ENCODE data around the gene TFAP2A.

The TFAP2A gene

DNA sequence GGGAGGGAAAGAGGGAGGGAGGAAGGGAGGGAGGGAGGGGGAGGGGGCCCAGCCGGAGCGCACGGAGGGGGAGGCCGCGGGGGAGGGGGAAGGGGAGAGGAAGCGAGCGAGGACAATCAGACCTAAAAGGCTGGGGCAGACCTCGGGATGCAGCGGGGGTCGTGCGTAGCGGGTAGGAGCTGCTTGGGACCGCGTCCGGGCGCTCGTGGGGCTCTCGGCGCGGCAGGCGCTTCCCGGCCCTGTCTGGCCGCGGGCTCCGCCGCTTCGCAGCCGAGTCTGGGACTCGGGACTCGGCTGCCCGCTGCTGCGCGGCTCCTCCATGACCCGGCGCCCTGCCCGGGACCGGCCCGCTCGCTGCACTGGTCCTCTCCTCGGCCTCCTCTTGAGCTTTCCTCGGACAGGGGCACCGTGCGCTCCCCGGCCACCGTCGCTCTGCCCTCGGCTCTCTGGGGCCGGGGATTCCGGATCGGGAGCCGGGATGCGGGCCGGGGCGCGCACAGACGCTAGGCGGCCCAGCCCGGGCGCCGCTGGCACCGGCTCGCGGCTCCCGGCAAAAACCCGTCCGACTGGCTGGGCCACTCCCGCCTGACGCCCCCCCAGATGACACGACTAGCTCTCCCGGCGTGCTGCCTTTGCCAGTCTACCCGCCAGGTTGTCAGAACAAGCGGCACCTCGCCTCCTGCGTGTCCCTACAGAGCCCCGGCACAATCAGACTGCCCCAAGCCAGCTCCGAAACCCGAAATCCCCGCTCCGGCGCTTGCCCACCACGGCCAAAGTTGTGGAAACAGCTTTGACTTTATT, 2.2 kb downstream of the TFAP2A start:
- DNase-seq (ENCODE audit: low spot score): peak; percentile 59

DNA sequence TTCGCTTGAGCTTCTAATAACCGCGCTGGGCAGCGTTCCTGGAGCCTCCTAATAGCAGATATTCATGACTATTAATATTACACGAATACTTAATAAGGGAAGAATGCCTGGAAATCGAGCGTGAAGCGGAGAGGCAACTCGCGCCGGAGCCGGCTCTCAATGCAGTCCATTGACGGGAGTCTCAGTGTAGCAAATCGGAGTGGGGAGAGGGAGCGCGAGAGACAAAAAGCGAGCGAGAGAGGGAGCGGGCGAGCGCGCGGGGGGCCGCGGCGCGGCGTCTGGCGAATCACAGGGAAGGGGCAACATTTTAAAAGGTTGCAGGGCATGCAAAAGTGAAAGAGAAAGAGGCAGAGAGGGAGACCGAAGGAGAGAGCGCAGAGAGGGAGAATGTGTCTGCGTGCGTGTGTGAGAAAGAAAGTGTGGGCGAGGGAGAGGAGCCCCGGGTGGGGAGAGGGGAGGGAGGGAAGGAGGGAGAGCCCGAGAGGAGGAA, 2.9 kb downstream of the TFAP2A start:
- DNase-seq (ENCODE audit: low spot score): peak; percentile 66

- no peak for DNase-seq (ENCODE audit: low spot score)
These were observed 3.5 kb downstream of the TFAP2A start for GRCh38 chr6:10411131-10411970.

- no peak for DNase-seq (ENCODE audit: low spot score)
These were observed 4.4 kb downstream of the TFAP2A start for GRCh38 chr6:10410207-10411050.

DNA sequence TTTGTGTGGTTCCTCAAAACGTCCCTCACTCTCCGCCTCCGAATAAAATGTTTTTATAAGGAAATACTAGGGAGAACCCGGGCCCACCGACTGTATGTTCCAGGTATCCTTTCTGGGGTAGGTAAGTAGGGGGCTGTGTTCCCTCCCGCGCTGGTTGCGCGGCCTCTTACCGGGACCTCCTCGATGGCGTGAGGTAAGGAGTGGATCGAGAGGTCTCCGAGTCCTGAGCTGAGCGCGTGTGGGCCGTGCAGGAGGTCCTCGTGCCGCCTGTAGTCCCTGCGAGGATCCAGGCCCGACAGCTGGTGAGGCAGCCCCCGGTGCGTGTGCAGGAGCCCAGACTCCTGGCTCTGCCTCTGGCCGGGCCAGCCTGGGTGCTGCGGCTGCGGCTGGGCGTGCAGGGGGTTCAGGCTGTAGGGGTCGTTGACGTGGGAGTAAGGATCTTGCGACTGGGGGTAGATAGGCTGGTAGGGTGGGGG, 5.1 kb downstream of the TFAP2A start:
- no peak for DNase-seq (ENCODE audit: low spot score)

DNA sequence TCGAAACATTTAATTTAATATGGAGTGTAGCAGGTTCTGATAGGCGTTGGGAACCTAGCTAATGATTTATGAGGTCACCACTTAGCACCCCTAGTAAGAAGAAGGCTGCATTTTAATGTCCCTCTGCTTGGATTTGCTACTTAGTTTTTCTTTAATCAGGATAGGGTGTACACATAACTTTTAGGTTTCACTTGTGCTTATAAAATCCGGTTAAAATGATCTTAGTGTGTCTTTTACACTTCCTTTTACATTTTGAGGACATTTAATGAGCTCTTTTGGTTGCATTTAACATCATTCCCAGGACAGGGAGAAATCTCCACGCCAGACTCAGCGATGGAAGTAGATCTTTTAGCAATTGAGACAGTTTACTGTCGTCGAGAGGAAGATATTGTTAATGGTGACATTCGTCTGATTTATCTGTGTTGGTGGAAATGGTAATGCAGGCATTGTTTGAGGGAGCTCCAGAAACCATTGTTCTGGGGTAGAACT, 5.6 kb downstream of the TFAP2A start:
- no peak for DNase-seq (ENCODE audit: low spot score)

GRCh38 chr6:10408457-10408856, 6.4 kb downstream of the TFAP2A start:
- no peak for DNase-seq (ENCODE audit: low spot score)

DNA sequence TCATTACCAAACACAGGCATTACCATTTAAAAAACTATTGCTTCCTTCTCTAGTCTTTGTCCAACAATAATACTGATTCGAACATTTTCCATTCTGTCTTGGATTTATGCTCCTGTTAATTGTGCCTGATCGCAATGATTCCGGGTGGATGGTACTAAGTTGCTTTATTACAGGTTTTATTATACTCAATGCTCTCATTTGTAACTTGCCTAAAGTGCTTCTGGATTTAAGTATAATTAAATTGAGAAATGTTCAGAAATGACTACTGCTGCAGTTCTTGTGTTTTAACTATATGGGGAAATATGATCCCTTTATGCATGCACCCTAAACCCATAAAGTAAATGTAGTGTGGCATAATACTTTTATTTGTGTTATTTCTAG, 7.2 kb downstream of the TFAP2A start:
- no peak for DNase-seq (ENCODE audit: low spot score)

GRCh38 chr6:10407018-10407673, 7.7 kb downstream of the TFAP2A start:
- no peak for DNase-seq (ENCODE audit: low spot score)

GRCh38 chr6:10406556-10406955, 8.3 kb downstream of the TFAP2A start:
- DNase-seq (ENCODE audit: low spot score): no peak

DNA sequence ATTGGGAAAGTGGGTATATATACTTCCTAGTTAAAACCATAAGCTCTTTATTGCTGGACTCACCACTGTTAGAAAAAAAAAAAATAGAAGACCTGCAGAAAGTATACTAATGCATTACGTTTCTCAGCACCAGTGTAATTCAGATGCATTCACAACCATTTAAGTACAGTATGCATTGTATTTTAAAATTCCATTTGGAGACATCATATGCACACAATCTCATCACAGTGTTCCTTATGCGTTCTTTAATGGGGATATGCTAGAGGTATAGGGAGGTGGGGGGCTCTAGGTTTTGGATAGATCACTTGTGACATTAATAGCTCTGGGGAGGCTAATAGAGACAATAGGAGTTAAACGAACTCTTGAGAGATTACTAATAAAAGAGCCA, 9.4 kb downstream of the TFAP2A start:
- DNase-seq (ENCODE audit: low spot score): no peak

DNA sequence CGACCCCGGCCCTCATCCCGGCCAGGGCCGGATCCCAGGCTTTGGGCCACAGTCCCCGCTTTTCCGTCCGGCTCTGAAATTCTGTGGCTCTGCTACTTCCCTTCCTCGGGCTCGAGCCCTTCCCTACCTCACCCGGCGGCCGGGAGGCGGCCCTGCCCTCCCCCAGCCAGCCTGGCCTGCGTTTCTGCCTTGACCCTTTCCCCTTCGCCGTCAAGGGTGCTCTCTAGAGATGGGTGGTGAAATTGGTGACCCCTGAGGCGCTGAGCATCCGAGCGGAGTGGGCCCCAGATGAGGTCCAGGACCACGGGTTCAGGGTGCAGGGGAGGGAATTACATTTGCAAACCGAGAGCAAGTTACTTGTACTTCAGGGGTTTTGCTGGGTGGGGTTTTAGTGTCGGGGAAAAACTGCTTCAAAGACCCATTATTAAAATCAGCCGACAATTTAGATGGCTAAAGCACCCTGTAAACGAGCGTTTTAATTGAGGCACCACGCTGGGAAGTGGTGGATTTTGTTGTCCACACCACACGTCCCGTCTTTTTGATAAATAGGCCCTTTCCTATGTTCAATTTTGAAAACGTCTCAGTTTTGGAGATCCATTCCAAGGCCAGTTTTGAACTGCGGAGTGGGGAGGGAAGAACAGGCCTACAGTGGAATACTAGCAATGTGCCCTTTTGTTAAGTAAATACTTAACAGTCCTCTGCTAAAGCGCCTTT, 9.9 kb downstream of the TFAP2A start:
- no peak for DNase-seq (ENCODE audit: low spot score)

DNA sequence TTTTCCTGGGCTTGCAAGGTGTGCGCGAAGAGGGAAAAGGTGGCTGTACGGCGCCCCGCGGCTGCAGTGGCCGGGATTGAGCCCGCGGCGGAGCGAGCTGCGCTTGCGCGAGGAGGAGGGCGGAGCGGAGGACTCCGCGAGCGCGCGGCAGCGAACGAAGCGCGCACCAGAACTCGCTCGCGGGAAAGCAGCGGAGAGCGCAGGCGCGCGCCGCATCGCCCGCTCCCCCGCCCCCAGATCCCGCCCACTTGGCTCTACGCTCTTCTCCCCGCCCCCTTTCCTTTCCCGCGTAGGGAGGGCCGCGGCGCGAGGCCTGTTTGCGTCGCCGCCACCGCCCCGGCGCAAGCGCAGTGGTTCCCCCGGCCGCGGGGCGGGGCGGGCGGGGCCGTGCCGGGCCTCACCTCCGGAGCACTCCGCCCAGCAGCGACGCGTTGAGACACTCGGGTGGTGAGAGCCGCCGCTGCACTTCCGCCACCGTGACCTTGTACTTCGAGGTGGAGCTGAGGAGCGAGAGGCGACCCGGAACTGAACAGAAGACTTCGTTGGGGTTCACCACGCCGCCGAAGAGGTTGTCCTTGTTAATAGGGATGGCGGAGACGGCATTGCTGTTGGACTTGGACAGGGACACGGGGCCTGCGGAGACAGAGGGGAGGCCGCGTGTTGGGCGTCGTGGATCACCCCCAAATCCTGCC, 10.6 kb downstream of the TFAP2A start:
- DNase-seq (ENCODE audit: low spot score): peak; percentile 100

DNA sequence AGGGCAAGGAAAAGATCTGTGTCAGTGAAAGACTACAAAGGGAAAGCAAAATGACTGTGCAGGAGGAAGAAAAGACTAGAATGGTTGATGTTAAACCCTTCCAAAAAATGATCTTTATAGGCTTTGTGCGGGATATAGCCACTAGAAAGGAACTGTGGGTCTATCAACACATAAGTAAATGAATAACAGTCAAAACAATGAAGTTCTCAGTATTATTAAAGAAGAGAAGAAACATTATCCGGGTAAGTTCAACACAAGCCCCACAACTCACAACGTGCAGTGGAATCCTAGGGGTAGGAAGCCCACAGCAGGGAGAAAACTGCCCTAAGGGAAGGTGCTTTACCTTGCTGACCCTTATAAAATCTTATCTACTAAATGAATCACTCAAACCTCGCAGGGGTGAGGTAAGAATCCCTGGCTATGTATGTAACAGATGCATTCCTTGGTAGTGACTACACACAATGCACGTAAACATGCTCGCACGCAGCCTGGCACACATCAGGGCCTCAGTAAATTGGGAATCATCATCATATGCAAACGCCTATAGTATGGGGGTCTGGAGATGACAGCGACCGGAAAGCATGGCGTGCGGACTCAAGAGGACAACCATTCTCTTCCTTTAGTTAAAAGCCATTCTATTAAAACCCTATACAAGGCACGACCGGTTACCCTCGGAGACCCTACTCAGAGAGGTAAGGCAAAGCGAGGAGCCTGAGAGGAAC, 11.3 kb downstream of the TFAP2A start:
- peak; percentile 52 for DNase-seq (ENCODE audit: low spot score)

GRCh38 chr6:10402648-10403311, 12.1 kb downstream of the TFAP2A start:
- no peak for DNase-seq (ENCODE audit: low spot score)

DNA sequence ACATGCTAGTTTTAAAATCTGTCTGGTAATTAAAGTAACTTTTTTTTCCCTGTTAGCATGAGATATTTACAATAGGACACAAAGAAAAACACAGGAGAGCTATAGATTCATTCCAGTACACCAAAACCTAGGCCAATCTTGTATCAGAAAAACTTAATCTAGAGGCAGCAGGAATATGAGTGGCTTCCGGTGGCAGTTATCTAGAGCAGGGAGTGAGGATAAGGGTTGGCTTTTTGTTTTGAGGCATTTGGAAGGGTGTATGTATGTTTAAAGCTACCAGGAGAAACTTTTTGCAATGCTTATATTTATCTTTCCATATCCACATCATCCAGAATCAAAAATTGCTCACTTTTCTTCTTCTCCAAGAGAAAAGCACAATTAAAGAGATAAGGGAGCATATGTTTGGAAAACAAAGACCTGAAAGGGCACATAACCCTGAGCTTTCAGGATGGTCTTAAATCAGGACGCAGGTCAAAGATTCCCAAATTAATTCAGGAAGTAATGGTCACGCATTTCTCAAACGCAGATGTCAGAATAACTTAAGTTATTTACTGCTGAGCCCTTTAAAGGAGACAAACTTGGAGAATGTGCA, 13.1 kb downstream of the TFAP2A start:
- DNase-seq (ENCODE audit: low spot score): no peak

- DNase-seq (ENCODE audit: low spot score): no peak
These were observed 13.8 kb downstream of the TFAP2A start for GRCh38 chr6:10401004-10401536.

DNA sequence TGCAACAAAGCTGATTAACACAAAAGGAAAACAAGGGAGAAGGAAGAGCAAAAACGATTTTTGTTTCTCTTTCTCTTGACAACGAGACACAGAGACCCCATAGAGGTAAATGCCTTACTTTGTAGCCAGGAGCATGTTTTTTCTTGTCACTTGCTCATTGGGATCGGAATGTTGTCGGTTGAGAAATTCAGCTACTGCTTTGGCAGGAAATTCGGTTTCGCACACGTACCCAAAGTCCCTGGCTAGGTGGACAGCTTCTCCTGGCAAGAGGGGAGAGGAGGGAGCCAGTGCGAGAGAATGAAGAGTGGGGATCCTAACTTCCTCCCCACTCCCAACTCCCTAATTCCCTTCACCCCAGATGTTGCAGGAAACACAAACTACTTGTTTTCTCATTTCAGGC, 14.5 kb downstream of the TFAP2A start:
- no peak for DNase-seq (ENCODE audit: low spot score)

All from AG20443 (cell line).